Parathyroid adenoma (tissue), 2 donors: ENCODE results near the gene MAP2K5.
A peak's percentile ranks its signal among the peaks of the same experiment; 100 is the strongest.

ENCODE experiments used
- H2AFZ ChIP-seq: fragments of 300-600 bp; sonication (generic); one replicate; pipeline ENCODE4 v1.7.0; 2017; ENCODE audit warnings: antibody characterized with exemption, mild to moderate bottlenecking
- H3K27ac ChIP-seq: fragments of 300-600 bp; sonication (generic); one replicate; pipeline ENCODE4 v1.7.0; 2017
- H3K27me3 ChIP-seq: fragments of 300-600 bp; sonication (generic); one replicate; pipeline ENCODE4 v1.7.0; 2017; ENCODE audit warnings: low read length; ENCODE audit not compliant: control insufficient read depth, insufficient read depth
- H3K36me3 ChIP-seq: fragments of 300-600 bp; sonication (generic); one replicate; pipeline ENCODE4 v1.7.0; 2017; ENCODE audit warnings: low read length; ENCODE audit not compliant: control insufficient read depth, insufficient read depth
- H3K4me1 ChIP-seq: fragments of 300-600 bp; sonication (generic); one replicate; pipeline ENCODE4 v1.7.0; 2017; ENCODE audit warnings: control low read depth
- H3K4me2 ChIP-seq: fragments of 300-600 bp; sonication (generic); one replicate; pipeline ENCODE4 v1.7.0; 2017; ENCODE audit warnings: low read length
- H3K4me3 ChIP-seq: fragments of 300-600 bp; sonication (generic); one replicate; pipeline ENCODE4 v1.7.0; 2017; ENCODE audit warnings: low read depth, low read length
- H3K79me2 ChIP-seq: fragments of 300-600 bp; sonication (generic); one replicate; pipeline ENCODE4 v1.7.0; 2017; ENCODE audit warnings: control low read depth
- H3K9ac ChIP-seq: fragments of 300-600 bp; sonication (generic); one replicate; pipeline ENCODE4 v1.7.0; 2017; ENCODE audit warnings: mild to moderate bottlenecking
- H3K9me3 ChIP-seq: fragments of 300-600 bp; sonication (generic); one replicate; pipeline ENCODE4 v1.7.0; 2017; ENCODE audit warnings: low read length; ENCODE audit not compliant: control insufficient read depth
- CTCF ChIP-seq: fragments of 300-600 bp; sonication (generic); IDR thresholded peaks from one replicate; pipeline ENCODE4 v1.7.0; 2017; ENCODE audit warnings: antibody characterized with exemption, mild to moderate bottlenecking
- donor health status: primary hyperparathyroidism.

MAP2K5 gene

GRCh38 chr15:67843571-67844387, 301.3 kb downstream of the MAP2K5 start:
- H3K9ac ChIP-seq, result no peak overlapping the region
- H3K27ac ChIP-seq, result no peak overlapping the region

GRCh38 chr15:67845974-67846373, 303.5 kb downstream of the MAP2K5 start:
- Histone ChIP-seq H3K27ac (no peak overlapping the region), H2AFZ (no peak overlapping the region), H3K36me3 (no peaks in the 10 kb centered on the region), H3K4me1 (no peaks in the 10 kb centered on the region), H3K79me2 (no peaks in the 10 kb centered on the region), H3K4me3 (no peak overlapping the region), H3K9me3 (no peaks in the 10 kb centered on the region), H3K27me3 (no peaks in the 10 kb centered on the region), H3K9ac (no peak overlapping the region), H3K4me2 (no peak overlapping the region)
- no peak for TF ChIP-seq CTCF

More at GRCh38 chr15:67843571-67844387, 301.3 kb downstream of the MAP2K5 start:
- Histone ChIP-seq H3K79me2 (no peaks in the 10 kb centered on the region), H3K4me3 (no peak overlapping the region), H3K4me2 (no peak overlapping the region), H3K27me3 (no peaks in the 10 kb centered on the region), H3K9me3 (no peaks in the 10 kb centered on the region), H3K36me3 (no peaks in the 10 kb centered on the region), H3K4me1 (no peaks in the 10 kb centered on the region), H2AFZ (peak overlapping the region; percentile 17)
- TF ChIP-seq CTCF, result no peak

- H3K9ac ChIP-seq, result no peak overlapping the region
- H3K4me2 ChIP-seq, result no peak overlapping the region
- H3K9me3 ChIP-seq, result no peaks in the 10 kb centered on the region
Observed at GRCh38 chr15:67849538-67849937, 307.0 kb downstream of the MAP2K5 start.

DNA sequence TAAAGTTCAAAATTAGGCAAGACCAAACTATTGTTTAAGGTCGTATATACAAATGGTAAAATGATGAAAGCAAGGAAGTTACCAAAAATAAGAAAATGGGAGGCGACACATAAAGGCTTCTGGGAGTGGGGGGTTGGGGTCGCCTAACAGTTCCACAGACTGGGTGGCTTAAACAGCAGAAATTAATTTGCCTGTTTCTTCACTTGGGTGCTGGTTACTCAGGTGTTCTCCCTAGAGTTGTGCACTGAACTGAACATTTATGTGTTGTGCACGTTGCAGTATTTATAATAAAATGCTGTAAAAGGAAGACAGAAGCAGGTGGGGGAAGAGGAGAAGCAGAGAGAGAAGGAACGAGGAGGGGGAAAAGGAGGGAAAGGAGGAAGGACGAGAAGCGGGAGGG, 307.8 kb downstream of the MAP2K5 start:
- no peaks in the 10 kb centered on the region for H3K36me3 ChIP-seq
- no peaks in the 10 kb centered on the region for H3K79me2 ChIP-seq
- no peaks in the 10 kb centered on the region for H3K9me3 ChIP-seq
- no peak overlapping the region for H3K4me2 ChIP-seq
- H3K9ac ChIP-seq, result no peak overlapping the region
- no peaks in the 10 kb centered on the region for H3K4me1 ChIP-seq
- no peak for TF ChIP-seq CTCF
- no peak overlapping the region for H3K27ac ChIP-seq
- no peaks in the 10 kb centered on the region for H3K27me3 ChIP-seq
- no peak overlapping the region for H3K4me3 ChIP-seq
- H2AFZ ChIP-seq, result no peak overlapping the region

More at GRCh38 chr15:67849538-67849937, 307.0 kb downstream of the MAP2K5 start:
- Histone ChIP-seq H2AFZ (no peak overlapping the region), H3K79me2 (no peaks in the 10 kb centered on the region), H3K4me3 (no peak overlapping the region), H3K27me3 (no peaks in the 10 kb centered on the region), H3K36me3 (no peaks in the 10 kb centered on the region), H3K27ac (no peak overlapping the region), H3K4me1 (no peaks in the 10 kb centered on the region)
- TF ChIP-seq CTCF, result no peak
